K562 (cell line): ENCODE results near the gene SERPINA12. TPM values are rescaled to one million over a fixed set of nuclear protein-coding genes. Genes with fewer than 3 reads are reported as not detected.

Experiments used
- ATAC-seq: fragments of 200-7000 bp; cut with Tn5 transposase; 3 replicates; pipeline ENCODE4 v1.9.1; 2020; ENCODE audit warnings: moderate library complexity
- BruUV-seq: library from RNA; stranded (reverse); fragments of 400-500 nt; replicated peaks from 2 replicates; lab custom pipeline; 2021; lab: Mats Ljungman, UMichigan
- CTCF ChIA-PET: fragments of 300-600 bp; formaldehyde crosslinking; extraction: SDS; loops from one replicate; lab custom pipeline; 2021; ENCODE audit warnings: low intra/inter-chr PET ratio; lab: Yijun Ruan, JAX
- POLR2A ChIA-PET: fragments of 300-600, 350-650 bp; sonication (Branson Sonifier 250); formaldehyde crosslinking; extraction: SDS; loops from one replicate; lab custom pipeline; 2021; ENCODE audit warnings: antibody characterized with exemption, inconsistent platforms; lab: Yijun Ruan, JAX
- DNase-seq, 4 experiments: peaks; one replicate each; pipeline versions ENCODE4 v3.0.0 to v3.0.0-alpha.2; 2011 to 2018; ENCODE audit warnings: low spot score in 3 of 4, mixed read lengths in 3 of 4; ENCODE audit errors: extremely low read depth in 1 of 4
- FAIRE-seq: peaks from 2 replicates; lab custom pipeline; 2011; peaks lifted over from hg19 to GRCh38; lab: Jason Lieb, UNC
- H2AFZ ChIP-seq: 2 replicates; pipeline ENCODE4 v1.6.0; 2011; ENCODE audit warnings: low read depth, low read length, control low read depth, inconsistent platforms
- H3K27ac ChIP-seq: fragments of 200-600 bp; 3 replicates; pipeline ENCODE4 v1.8.0; 2011; ENCODE audit warnings: low read depth, mild to moderate bottlenecking, control low read depth, inconsistent platforms, low read length, moderate library complexity, mixed read lengths; ENCODE audit errors: extremely low read depth
- H3K27me3 ChIP-seq, 2 experiments: fragments of 300-600 bp in 1 of 2; 2 replicates in 1 of 2; 3 replicates in 1 of 2; pipeline versions ENCODE4 v1.6.0 to v1.8.0; 2011; ENCODE audit warnings: inconsistent platforms in 2 of 2, low read length in 2 of 2, mild to moderate bottlenecking in 1 of 2, mixed read lengths in 1 of 2, moderate library complexity in 1 of 2; ENCODE audit not compliant: control insufficient read depth in 2 of 2, insufficient read depth in 2 of 2
- H3K36me3 ChIP-seq: fragments of 300-600 bp; 3 replicates; pipeline ENCODE4 v1.8.0; 2011; ENCODE audit warnings: mild to moderate bottlenecking, low read length, inconsistent platforms; ENCODE audit not compliant: control insufficient read depth, insufficient read depth
- H3K4me1 ChIP-seq, 2 experiments: fragments of 200-600 bp in 1 of 2; replicated peaks in 1 of 2; 2 replicates in 1 of 2; 3 replicates in 1 of 2; pipeline versions ENCODE4 v1.5.1 to v1.8.0; 2011; ENCODE audit warnings: inconsistent platforms in 2 of 2, low read length in 2 of 2, mild to moderate bottlenecking in 1 of 2, mixed read lengths in 1 of 2, moderate library complexity in 1 of 2; ENCODE audit not compliant: control insufficient read depth in 2 of 2, insufficient read depth in 2 of 2
- H3K4me2 ChIP-seq: 2 replicates; pipeline ENCODE4 v1.6.1; 2011; ENCODE audit warnings: low read length, control low read depth, inconsistent platforms, mixed read lengths; ENCODE audit not compliant: insufficient read depth
- H3K4me3 ChIP-seq: fragments of 200-600 bp; sonication (generic), shearing (Covaris generic); 2 replicates; pipeline ENCODE4 v1.5.1; 2016; ENCODE audit warnings: control low read depth, inconsistent platforms
- H3K79me2 ChIP-seq: fragments of 200-600 bp; 3 replicates; pipeline ENCODE4 v1.8.0; 2011; ENCODE audit warnings: low read length, inconsistent platforms; ENCODE audit not compliant: control insufficient read depth, insufficient read depth
- H3K9ac ChIP-seq, 2 experiments: 2 replicates each; pipeline versions ENCODE4 v1.6.0 to v1.6.1; 2011; ENCODE audit warnings: low read depth in 2 of 2, low read length in 2 of 2, control low read depth in 1 of 2, inconsistent platforms in 1 of 2, mild to moderate bottlenecking in 1 of 2, mixed read lengths in 1 of 2; ENCODE audit not compliant: insufficient read depth in 1 of 2
- H3K9me1 ChIP-seq: one replicate; pipeline ENCODE4 v1.6.0; 2011; ENCODE audit warnings: inconsistent platforms, mild to moderate bottlenecking, low read length, moderate library complexity; ENCODE audit not compliant: control insufficient read depth, insufficient read depth
- H3K9me3 ChIP-seq: replicated peaks from 2 replicates; pipeline ENCODE4 v1.5.1; 2011; ENCODE audit warnings: low read depth, low read length, inconsistent platforms; ENCODE audit not compliant: control insufficient read depth, insufficient read depth
- H4K20me1 ChIP-seq: replicated peaks from 2 replicates; pipeline ENCODE4 v1.6.1; 2011; ENCODE audit warnings: low read length, inconsistent platforms, mixed read lengths; ENCODE audit not compliant: control insufficient read depth, insufficient read depth
- CTCF ChIP-seq, 3 experiments: IDR thresholded peaks in 2 of 3; conservative IDR thresholded peaks in 1 of 3; 2 replicates each; pipeline ENCODE4 v1.5.1; 2011 to 2012; ENCODE audit warnings: low read length in 3 of 3, mild to moderate bottlenecking in 3 of 3, control low read depth in 2 of 3, improper control_type of control experiment in 1 of 3, inconsistent platforms in 1 of 3, low read depth in 1 of 3, mixed read lengths in 1 of 3, moderate library complexity in 1 of 3; ENCODE audit not compliant: insufficient read depth in 2 of 3
- ELF1 ChIP-seq: fragments of 200-800 bp; sonication (Bioruptor generic); IDR thresholded peaks from 2 replicates; pipeline ENCODE4 v1.6.1; 2016; ENCODE audit warnings: missing genetic modification characterization, missing compliant biosample characterization
- GABPA ChIP-seq: fragments of 200-800 bp; sonication (Bioruptor generic); conservative IDR thresholded peaks from 2 replicates; pipeline ENCODE4 v1.6.1; 2016; ENCODE audit warnings: low read depth, missing genetic modification characterization, missing compliant biosample characterization
- ILF3 ChIP-seq: fragments of 450-650 bp; IDR thresholded peaks from 2 replicates; pipeline ENCODE4 v1.6.1; 2018; ENCODE audit warnings: antibody characterized with exemption, mild to moderate bottlenecking, moderate library complexity, borderline replicate concordance
- MEF2D ChIP-seq: conservative IDR thresholded peaks from 2 replicates; pipeline ENCODE4 v1.6.1; 2016; ENCODE audit warnings: low read depth, missing genetic modification characterization, missing compliant biosample characterization
- NR2C1 ChIP-seq, 2 experiments: fragments of 450-650 bp; IDR thresholded peaks; 2 replicates each; pipeline ENCODE4 v1.6.1; 2017; ENCODE audit warnings: mild to moderate bottlenecking in 2 of 2, antibody characterized with exemption in 1 of 2, inconsistent platforms in 1 of 2, missing compliant biosample characterization in 1 of 2, missing genetic modification characterization in 1 of 2
- NR2C2 ChIP-seq, 2 experiments: fragments of 200-800 bp in 1 of 2; sonication (Bioruptor generic) in 1 of 2; sonication (generic) in 1 of 2; formaldehyde crosslinking in 1 of 2; IDR thresholded peaks; 2 replicates each; pipeline versions ENCODE4 v1.6.1 to v1.8.0; 2016 to 2022; ENCODE audit warnings: mild to moderate bottlenecking in 1 of 2, missing compliant biosample characterization in 1 of 2, missing genetic modification characterization in 1 of 2, missing genetic modification reagents in 1 of 2
- PTRF ChIP-seq: fragments of 450-650 bp; IDR thresholded peaks from 2 replicates; pipeline ENCODE4 v1.6.1; 2016; ENCODE audit warnings: mild to moderate bottlenecking, missing genetic modification characterization, missing compliant biosample characterization
- RFX1 ChIP-seq: fragments of 450-650 bp; IDR thresholded peaks from 2 replicates; pipeline ENCODE4 v1.6.1; 2016; ENCODE audit warnings: mild to moderate bottlenecking, moderate library complexity
- RNF2 ChIP-seq: sonication (generic); IDR thresholded peaks from 2 replicates; pipeline ENCODE4 v1.6.1; 2016
- RNF219 ChIP-seq: fragments of 250-450 bp; sonication (Bioruptor Pico); IDR thresholded peaks from 2 replicates; pipeline ENCODE4 v1.5.0; 2022; ENCODE audit warnings: mild to moderate bottlenecking
- ZNF217 ChIP-seq: sonication (generic); formaldehyde crosslinking; IDR thresholded peaks from 2 replicates; pipeline ENCODE4 v1.8.0; 2022; ENCODE audit warnings: mild to moderate bottlenecking, missing genetic modification reagents
- WGBS: fragments of 100-300 bp; shearing (Covaris generic); methylation state at CpG from one replicate; pipeline ENCODE4 v1.1.6; 2016; ENCODE audit warnings: low coverage, mixed read lengths; ENCODE audit not compliant: insufficient coverage; ENCODE audit errors: missing lambda C conversion rate; 5-methylcytosine and 5-hydroxymethylcytosine counted together
- in situ Hi-C: fragments of 300-500 bp; cut with MboI; formaldehyde crosslinking; loops from 4 replicates; pipeline ENCODE4 v1.15.0; 2018; ENCODE audit warnings: inconsistent platforms, mixed read lengths
- intact Hi-C: fragments of 100-400 bp; cut with micrococcal nuclease; formaldehyde crosslinking; loops from 2 replicates; pipeline ENCODE4 v1.14.2; 2022
- polyA plus RNA-seq, 8 experiments: library from polyadenylated mRNA; depleted of rRNA in 4 of 8; stranded (reverse) in 5 of 8; unstranded in 3 of 8; fragments of >200 nt; fragmentation: Nextera tagmentation in 2 of 8; fragmentation: Illumina TruSeq in 1 of 8; extraction: Ambion mirVana in 2 of 8; extraction: Trizol in 1 of 8; gene quantifications; 2 replicates each; pipeline versions ENCODE4 v1.2.1 to v1.2.3, GENCODE V29; 2011 to 2014; ENCODE audit warnings: inconsistent platforms in 1 of 8, missing spikeins in 1 of 8
- total RNA-seq, 7 experiments: library from RNA; depleted of rRNA in 6 of 7; stranded (reverse); fragments of >200 nt in 6 of 7; fragmentation: Illumina TruSeq in 2 of 7; extraction: Trizol in 2 of 7; gene quantifications; 2 replicates each; pipeline versions ENCODE4 v1.2.1 to v1.2.3, GENCODE V29; 2011 to 2021; ENCODE audit warnings: low replicate concordance in 1 of 7

The SERPINA12 gene
- total and polyA plus RNA-seq, 9 of the 15 experiments (the other 6 are each of a cell fraction or from before 2014, with no cell fraction given): not detected

- Histone ChIP-seq H3K27me3 (no peaks in the 10 kb centered on the region; a peak in 1 of 5 replicates), H2AFZ (no peak overlapping the region), H3K4me1 (no peaks in the 10 kb centered on the region), H3K79me2 (no peaks in the 10 kb centered on the region), H4K20me1 (no peaks in the 10 kb centered on the region), H3K9me3 (no peaks in the 10 kb centered on the region), H3K4me3 (no peak overlapping the region)
- intact Hi-C loops: no loop called here
- 0% methylated on average over 2 of the region's 2 CpGs for WGBS
- BruUV-seq: no TSS peak
- in situ Hi-C loops: no loop called here
- TF ChIP-seq NR2C1 (IDR thresholded peaks at IDR 0.05) (peak; percentile 45; the same call in 1 of the 2 replicates), NR2C1 (tag; IDR thresholded peaks at IDR 0.05) (peak; percentile 50), ILF3 (no peak), NR2C2 (CRISPR knock-in tag; IDR thresholded peaks at IDR 0.05) (no peak), NR2C2 (tag; IDR thresholded peaks at IDR 0.05) (peak; percentile 56; the same call in 1 of the 2 replicates), RNF219 (CRISPR knock-in tag) (no peak), RNF2 (no peak), PTRF (tag) (no peak), ZNF217 (CRISPR knock-in tag) (no peak), CTCF (IDR thresholded peaks at IDR 0.05 in 2 of 3, conservative IDR thresholded peaks at IDR 0.05 in 1 of 3; ENCODE audit: insufficient read depth in 2 of 3, low read depth in 1 of 3, low read length in 3 of 3) (peak in 1 of 3 experiments; percentile 8; a peak in 1 of 6 replicates), GABPA (peak; percentile 34; the same call in 1 of the 2 replicates), MEF2D (no peak), RFX1 (peak; percentile 40; the same call in 1 of the 2 replicates), ELF1 (tag) (no peak)
- TF ChIP-seq, all 486 proteins: peak for 5
- ATAC-seq: no peak
- DNase-seq: peak in 1 of 4 experiments; percentile 2
- CTCF ChIA-PET: no interaction called here
- H3K9ac ChIP-seq: no peak overlapping the region
- POLR2A ChIA-PET: no interaction called here
- H3K27ac ChIP-seq: no peak overlapping the region
- H3K9me1 ChIP-seq: no peaks in the 10 kb centered on the region
- no peak for FAIRE-seq
- H3K4me2 ChIP-seq: no peak overlapping the region
- H3K36me3 ChIP-seq: no peaks in the 10 kb centered on the region
These were observed 27.6 kb upstream of the SERPINA12 start for GRCh38 chr14:94536836-94537235.
